ENCODE results near the gene WDR7.

WDR7 gene

DNA sequence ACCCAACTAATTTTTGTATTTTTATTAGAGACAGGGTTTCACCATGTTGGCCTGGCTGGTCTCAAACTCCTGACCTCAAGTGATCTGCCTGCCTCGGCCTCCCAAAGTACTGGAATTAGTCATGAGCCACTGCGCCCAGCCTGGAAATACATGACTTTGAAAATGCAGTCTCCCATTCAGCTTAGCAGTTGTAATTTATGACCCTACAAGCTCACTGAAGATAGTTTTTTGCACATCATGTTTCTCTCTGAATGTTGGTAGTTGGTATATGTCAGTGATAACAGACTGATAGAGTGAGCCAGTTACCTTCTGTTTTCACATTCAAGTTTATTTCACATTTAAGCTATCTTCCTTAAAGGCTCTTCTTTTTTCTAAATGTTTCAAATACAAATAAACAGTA lies 7.1 kb downstream of the WDR7 start:
- no peak for DNase-seq

DNA sequence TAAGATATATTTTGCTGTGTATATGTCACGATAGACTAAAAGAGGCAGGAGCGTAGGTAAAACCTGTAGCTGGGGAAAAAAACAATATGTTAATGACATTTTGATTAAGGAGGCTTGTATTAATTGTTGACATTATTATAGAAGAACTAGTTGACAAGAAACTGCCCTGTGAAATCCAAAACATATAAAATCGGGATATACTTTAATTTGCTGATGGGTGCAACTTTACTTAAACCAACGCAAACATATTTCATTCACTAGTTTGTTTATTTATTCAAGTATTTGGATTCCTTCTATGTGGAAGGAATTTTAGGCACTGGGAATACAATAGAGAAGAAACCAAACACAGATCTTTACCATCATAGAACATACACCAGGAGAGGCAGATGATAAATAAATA lies 8.0 kb downstream of the WDR7 start:
- DNase-seq: no peak

DNA sequence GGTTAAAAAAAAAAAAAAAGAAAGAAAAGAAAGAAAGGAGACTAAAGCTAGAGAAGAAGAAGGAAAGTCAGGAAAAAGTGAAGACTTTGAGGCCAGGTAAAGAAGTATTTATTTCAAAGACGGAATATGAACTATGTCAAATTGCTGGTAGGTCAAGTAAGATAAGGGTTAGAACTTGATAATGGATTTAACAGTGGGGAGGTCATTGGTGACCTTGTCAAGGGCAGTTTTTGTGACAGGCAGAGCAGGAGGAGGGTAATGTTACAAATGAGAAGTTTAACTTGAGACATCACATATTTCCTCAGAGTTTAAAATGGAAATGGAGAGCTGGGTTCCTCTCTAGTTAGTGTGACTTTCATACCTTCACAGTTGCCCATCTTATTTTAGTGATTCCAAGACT lies 9.5 kb downstream of the WDR7 start:
- DNase-seq: no peak

DNA sequence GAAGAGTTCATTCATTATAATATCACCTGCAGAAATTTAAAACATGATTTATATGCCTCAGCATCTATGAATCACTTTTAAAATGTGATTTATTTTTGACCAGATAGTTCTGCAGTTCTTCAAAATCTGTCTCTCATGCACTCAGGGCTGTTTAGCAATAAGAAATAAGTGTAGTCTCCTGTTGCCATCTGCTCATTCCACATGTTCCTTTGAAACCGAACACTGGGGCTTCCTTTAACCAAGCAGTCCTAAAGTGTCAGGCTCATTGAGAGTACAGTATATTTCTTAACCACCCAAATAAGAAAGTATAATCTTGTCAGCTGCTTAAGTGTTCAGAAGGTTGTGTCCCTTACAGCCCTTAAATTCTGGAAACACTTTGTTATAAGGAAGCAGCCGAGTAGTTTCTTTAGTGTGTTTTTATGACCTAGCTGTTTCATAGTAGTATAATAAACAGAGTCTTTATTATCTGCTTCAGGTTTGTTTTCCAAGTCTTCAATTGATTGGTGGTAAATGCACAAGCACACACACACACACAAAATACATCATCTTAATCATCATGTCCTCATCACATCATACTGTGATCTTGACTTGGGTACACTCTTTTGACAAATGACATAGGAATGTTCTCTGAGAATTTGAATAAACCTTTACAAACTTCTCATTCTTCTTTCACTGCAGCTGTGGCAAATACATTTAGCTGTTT lies 10.4 kb downstream of the WDR7 start:
- no peak for DNase-seq

DNA sequence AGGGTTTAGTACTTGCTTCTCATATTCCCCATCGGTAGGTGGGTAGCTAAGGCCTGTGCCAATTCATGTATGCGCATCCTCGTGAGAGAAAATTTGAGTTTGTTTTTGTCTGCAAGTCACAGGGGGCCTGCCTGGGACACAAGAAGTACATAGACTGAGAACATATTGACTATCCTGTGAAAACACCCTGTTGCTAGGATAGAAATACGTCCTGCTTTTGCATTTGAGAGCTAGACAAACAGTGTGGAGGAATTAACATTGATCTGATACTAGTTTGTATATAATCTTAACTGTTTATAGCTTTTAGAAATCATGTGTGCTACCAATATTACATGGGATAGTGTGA lies 10.9 kb downstream of the WDR7 start:
- no peak for DNase-seq

DNA sequence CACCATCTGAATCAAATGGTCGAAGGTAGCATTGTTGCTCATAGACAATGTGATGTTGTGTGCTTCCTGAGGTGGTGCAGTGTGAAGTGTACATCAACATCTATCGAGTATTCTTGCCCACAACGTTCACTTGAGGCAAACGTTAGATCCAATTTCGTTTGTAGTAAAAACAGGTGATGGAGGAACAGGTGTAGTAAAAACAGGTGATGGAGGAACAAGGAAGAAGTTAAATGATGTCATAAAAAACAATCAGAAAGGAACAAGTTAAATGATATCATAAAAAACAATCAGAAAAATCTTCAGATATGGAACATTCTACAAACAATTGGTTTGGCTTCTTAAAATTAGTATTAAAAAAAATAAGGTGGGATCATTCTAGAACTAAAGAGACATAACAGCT lies 11.3 kb downstream of the WDR7 start:
- DNase-seq: no peak

DNA sequence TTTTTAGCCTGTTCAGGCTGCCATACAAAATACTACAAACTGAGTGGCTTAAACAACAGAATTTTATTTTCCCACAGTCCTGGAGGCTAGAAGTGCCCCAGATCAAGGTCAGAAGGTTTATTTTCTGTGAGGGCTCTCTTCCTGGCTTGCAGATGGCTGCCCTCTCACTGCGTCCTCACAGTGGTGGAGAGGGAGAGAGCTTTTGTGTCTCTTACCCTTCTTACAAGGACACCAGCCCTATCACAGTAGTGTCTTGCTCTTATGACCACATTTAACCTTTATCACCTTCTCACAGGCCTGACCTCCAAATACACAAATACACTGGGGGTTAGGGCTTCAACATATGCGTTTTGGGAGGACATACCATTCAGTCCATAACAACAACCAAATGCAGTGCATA lies 11.7 kb downstream of the WDR7 start:
- DNase-seq: no peak

DNA sequence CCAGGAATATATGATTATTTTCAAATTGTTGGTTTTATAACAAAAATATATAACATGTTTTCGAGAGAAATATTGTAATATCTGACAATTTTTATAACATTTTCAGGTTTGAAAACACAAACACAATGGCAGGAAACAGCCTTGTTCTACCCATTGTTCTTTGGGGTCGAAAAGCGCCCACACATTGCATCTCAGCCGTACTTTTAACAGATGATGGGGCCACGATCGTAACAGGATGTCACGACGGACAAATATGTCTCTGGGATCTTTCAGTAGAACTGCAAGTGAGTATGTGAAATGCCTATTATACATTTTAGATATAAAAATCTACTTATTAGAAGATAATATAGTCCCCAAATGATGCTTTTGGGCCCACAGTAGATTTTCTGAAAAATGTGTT lies 21.2 kb downstream of the WDR7 start:
- no peak for DNase-seq

DNA sequence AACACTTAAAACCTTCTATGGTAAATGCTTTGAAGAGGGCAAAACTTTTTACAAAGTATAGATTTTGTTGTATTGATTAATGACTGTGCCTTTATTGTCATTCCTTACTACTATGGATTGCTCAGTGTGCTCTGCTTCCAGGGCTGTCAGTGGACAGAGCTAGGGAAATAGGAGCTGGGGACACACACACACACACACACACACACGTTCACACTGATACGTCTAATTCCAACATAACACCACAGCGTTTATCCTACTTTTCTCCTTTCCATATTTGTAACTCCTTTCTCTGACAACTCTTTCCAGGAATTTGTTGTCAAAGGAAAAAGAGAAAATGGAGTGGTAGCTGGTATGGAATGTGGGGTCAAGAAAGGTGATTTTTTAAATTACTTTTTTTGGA lies 21.8 kb downstream of the WDR7 start:
- no peak for DNase-seq

DNA sequence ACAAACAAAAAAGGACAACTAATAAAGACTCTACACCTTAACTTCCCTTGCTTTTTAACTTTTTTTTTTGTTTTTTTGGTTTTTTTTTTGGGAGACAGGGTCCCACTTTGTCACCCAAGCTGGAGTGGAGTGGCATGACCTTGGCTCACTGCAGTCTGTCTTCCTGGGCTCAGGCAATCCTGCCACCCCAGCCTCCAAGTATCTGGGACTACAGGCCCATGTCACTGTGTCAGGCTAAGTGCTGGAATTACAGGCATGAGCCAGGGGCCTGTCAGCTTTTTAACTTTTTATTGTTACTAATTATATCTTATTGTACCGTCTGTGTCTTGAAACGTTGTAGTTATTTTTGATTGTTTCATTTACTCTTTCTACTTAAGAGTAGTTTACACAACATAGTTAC lies 25.5 kb downstream of the WDR7 start:
- no peak for DNase-seq

DNA sequence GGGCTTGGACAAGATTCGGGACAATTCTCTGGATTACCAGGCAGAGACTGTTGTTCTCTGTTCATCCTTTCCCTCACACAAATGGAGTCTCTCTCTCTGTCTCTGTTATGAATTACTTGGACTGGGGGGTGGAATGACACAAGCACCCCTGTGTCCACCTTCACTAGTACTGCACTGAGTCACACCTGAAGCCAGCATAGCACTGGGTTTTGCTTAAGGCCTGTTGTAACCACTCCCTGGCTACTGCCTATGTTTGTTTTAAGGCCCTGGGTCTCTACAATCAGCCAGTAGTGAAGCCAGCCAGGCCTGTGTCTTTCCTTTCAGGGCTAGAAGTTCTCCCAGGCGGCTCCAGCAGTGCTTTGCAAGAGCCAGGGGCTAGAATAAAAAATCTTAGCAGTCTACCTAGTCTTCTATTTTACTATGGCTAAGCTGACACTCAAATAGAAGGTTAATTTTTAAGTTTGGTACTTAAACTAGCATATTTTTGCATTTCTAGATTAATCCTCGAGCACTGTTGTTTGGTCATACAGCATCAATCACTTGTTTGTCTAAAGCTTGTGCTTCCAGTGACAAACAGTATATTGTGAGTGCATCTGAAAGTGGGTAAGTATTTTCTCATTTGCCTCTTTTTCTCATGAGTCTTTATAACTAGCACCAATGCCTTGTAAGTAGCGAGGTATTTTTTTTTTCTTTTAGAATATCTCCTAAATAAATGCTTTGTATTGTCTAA lies 27.8 kb downstream of the WDR7 start:
- DNase-seq: no peak

DNA sequence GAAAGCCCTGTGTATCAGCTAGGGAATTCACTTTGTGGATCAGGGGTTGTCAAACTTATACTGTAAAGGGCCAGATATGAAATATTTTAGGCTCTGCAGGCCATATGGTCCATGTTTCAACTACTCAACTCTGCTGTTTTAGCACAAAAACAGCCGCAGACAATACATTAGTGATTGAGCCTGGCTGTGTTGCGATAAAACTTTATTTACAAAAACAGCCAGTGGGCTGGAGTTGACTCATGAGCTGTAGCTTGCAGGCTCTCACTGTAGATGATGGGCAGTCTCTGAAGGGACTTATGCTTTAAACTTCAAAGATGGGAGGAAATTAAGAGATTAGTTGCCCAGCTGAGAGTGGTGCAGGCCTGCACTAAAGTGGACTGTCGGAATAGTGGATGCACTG lies 33.1 kb downstream of the WDR7 start:
- DNase-seq: no peak

DNA sequence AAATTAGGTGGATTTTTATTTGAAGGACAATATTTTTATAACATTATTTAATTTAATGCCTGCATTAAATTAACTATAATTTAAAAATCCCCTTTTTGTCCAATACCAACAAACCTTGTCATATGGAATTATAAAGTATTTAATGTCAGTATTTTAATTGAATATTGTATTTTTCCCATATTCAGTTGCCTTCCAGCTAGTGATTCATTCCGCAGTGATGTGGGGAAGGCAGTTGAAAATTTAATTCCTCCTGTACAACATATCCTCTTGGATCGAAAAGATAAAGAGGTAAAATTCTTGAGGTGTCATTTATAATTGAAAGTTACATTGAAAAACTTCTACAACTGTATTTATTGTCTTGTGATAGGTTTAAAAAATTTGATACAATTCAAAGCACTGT lies 40.4 kb downstream of the WDR7 start:
- DNase-seq: no peak

DNA sequence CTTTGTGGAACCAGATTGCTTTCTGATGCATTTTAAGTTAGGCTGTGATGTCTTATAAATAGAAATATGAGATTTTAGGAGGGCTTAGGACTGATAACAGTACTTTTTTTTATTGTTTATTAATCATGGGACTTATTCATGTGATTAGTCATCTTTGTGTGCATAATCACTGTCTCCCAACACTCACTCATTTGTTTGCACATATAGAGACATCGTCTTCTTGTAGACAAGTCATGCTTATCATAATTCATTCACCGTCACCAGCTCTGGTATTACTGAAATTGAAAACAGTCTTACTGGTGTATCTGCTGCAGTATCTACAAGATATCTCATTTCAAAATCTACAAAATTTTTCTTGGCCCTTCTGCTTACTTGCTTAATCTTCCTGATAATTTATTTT lies 45.8 kb downstream of the WDR7 start:
- DNase-seq: no peak

DNA sequence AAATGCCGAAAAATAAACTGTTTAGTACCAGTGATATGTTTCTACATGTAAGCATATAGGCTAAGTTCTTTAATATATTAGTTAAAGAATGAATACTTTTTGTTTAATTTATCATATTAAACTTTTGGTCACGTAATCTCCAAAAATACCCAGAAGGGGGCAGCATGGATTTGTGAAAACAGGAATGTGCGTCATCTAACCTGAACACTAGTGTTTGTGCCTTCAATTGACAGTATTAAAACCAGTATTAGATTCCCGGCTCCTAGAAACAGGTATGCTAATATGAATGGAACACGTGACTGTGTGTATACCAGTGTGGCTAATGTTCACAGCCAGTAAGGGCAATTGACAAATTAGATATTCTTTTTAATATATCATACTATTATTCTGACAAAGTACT lies 51.8 kb downstream of the WDR7 start:
- peak; percentile 48 for DNase-seq

DNA sequence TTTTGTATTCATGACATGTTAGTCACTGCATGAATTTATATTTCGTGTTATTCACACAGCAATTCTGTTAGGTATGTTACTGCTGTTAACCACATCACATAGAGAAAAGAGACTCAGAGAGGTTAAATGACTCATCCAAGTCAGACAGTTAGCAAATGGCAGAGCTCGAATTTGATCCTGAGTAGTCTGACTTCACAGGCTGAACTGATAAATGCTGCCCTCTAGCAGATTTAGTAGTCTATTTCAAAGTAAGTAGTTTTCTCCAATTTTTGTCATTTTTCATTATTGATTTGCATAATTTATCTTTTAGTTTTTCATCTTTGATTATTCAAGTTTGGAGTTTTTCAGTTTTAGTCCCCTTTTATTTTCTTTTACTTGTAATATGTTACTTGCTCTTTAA lies 58.3 kb downstream of the WDR7 start:
- DNase-seq: peak; percentile 64

DNA sequence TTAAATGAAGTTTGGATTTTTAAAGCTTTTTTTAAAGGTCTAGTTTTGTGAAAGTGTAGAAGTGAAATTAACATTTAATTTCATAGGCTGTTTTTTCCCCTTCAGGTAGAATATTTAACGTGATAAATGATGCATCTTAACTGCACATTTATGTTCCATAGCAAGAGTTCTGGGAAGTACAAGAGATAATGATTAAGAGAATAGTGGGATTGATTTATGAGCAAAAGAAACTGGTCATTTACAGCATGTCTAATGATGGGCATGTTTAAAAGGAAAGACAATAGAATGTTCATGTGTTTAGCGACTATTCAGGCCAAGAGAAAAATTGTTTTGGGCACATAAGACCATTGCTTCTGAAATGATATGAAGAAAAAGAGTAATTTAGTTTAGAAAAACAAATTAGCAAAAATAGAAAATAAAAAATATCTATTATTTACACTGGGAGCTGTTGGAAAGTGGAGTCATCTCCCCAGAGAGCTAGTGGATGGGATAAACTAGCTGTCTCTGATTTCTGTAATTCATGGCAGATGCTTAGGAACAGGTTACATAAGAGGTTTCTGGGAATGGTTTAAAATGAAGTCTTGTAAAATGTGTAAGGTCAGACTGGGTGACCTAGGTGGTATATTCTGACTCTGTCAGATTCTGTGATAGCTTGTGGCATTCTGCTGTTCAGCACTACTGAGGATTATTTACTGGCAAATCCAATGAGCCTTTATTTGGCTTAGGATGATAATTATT lies 60.7 kb downstream of the WDR7 start:
- no peak for DNase-seq

DNA sequence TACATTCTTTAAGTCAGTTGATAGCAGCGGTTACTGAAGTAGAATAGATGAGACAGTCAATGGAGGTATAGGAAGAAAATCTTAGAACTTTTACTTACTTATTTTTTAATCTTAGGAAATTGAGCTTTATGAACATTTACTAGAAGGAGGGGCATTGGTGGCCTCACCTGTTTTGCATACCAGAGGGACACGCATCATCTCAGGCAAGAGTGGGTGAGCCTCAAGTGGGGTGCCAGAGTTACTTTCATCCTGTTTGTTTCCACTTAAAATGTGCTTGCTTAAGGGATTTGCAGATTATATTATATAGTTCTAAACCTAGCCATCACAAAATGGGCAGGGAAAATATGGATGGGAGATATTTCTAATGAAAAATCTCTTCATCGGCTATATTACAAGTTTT lies 61.6 kb downstream of the WDR7 start:
- no peak for DNase-seq

DNA sequence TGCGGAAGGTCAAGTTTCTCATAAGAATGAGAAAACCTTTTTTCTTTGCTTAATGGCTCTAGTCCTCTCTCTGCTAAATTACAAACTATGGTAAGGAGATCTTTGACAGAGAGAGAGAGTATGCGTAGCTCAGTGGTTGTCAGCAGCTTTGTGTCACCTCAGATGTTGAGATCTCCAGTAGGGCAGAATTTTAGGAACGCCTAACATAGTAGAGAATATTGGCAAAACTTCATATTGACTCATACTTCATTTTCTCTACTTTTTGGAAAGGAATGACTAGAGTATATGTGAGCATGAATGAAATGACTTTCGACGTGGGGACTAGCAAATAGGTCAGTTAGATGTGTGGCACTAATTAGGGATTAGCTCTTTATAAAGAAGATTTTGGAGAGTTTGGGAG lies 64.0 kb downstream of the WDR7 start:
- DNase-seq: no peak

DNA sequence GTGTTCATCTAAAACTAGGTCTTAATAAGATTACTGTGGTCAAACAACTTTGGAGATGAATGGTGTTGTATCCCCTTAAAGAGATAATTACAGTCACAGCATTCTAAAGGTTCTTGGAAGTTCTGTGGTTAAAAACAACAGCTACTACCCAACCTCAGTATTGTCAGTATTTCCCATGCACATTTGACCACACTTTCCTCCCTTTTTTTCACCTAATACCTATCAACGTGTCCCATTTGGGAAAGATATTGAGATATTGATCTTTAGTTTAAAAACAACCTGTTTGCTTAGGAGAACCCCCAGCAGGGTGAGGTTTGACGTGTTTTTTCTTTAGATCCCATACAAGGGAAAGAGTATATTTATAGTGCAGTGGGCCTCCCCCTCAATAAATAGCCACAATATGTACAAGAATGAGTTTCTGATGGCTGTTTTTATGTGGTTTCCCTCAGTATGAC lies 65.6 kb downstream of the WDR7 start:
- no peak for DNase-seq

DNA sequence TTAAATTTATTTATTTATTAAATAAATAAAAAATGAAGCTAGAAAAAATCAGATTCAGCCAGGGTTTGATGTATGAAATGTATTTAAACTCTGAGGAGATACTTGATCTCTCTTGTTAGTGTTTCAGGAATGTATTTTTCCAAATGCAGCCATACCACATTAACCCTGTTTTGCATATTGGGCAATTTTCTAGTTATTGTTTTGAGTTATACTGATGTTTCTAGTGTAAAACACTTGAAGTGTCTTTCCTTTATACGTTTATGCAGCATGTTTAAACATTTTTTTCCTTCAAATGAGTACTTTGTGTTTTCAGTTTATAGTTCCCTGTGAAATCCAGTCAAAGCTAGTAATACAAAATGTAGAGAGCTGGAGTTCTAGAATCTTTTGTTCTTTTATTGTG lies 69.9 kb downstream of the WDR7 start:
- DNase-seq: no peak

DNA sequence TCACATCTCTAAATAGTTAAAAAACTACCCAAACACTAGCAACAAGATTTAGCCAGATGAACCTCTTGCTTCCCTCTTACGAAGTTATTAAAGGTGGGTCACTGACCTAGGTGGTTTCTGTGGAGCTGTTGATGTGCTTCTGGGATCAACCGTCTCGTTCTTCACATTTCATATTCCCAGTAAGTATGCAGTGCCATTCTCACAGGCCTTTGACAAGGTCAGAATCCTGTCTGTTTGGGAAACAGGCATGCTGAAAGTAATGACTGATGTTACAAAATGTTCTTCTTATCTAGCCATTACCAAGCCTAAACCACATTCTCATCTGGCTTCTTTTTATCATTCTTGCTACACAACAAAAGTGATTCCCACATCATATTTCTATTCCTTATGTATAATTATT lies 70.3 kb downstream of the WDR7 start:
- no peak for DNase-seq

DNA sequence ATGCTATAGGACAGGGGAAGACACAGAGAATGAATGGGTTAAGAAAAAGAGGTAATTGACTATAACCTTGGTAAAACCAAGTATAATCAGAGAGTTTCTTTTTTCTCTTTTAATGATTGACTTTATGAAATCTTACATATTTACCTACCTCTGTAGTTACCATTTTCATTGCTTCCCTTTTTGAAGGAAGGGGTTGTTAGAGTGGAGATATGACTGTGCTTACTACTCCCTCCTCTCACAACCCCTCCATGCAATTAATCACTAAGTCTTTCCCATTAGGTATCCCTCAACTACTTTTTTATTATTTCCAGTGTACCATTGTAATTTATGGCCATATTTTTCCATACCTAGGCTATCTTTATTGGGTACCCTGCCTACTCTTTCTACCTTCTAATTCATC lies 71.4 kb downstream of the WDR7 start:
- no peak for DNase-seq

DNA sequence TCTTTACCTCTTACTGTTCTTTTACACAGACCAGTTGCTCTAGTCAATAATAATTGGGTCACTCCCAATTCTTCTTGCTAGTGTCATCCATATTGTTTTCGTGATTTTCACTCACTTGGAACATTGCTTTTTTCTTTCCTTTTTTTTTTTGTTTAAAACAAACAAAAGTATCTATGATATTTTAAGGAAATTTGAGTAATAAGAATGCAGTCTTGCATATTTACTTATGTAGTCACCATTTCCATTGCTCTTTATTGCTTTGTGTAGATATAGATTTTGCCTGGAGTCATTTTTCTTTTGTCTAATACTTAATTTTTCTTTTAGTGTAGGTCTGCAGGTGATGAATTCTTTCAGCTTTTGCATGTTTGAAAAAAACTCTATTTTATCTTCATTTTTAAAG lies 71.9 kb downstream of the WDR7 start:
- no peak for DNase-seq
